ENCODE results near the gene LMTK3. TPM values are rescaled to one million over a fixed set of nuclear protein-coding genes. Genes with fewer than 3 reads are reported as not detected.
A peak's percentile ranks its signal among the peaks of the same experiment; 100 is the strongest.

LMTK3 gene
- total and polyA plus RNA-seq, 4 donors: 8.8 to 76.5 (median 38.3) TPM

DNA sequence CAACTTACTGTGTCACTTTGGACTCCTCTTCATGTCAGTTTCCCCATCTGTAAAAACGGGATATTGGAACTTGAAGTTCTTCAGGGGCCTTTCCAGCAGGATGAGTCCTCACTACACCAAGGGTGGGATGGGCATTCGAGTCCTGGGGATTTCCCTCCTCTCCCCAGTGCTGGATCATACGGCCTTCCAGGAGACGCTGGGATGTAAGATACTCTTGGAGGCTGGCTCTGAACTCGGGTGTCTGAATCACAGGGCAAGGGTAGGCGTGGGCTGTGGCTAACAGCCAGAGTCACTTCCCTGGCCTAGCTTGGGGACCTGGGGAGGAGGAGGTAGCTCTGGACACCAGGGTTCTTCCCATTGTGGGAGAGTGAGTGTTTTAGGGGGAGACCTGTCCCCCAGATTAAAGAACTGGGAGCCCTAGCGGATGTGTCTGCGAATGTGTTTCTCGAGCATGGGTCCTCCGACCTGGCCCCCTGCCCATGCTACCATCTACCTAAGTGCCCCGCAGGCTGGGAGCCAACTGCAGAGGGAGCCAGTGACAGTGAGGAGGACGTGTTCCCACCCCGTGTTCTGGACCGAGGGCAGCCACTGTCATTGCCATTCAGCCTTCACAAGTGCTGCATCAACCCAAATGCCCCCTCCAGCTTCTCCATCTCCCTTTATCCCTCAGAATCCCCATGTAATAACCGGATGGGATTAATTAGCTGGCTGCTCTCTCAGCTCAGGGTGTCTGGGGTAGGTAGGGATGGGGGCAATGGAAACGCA is 44.9 kb downstream of the LMTK3 start:
- Histone ChIP-seq H3K9me3 (ENCODE audit: control insufficient read depth, insufficient read depth, low read length) (no peaks in the 10 kb centered on the region), H3K4me1 (ENCODE audit: control insufficient read depth, insufficient read depth, low read length) (peaks cover 23% of the 10 kb centered on the region), H3K36me3 (ENCODE audit: control insufficient read depth, insufficient read depth, low read length) (peaks cover 40% of the 10 kb centered on the region), H3K27ac (ENCODE audit: low read depth, low read length) (no peak overlapping the region), H3K4me3 (ENCODE audit: low read depth, low read length) (no peak overlapping the region), H3K27me3 (ENCODE audit: control insufficient read depth, insufficient read depth, low read length) (no peaks in the 10 kb centered on the region)
- no peak for DNase-seq (ENCODE audit: low read depth in 4 of 6, low spot score in 6 of 6)
- 79% methylated on average over 13 of the region's 16 CpGs for WGBS (ENCODE audit: insufficient coverage)

DNA sequence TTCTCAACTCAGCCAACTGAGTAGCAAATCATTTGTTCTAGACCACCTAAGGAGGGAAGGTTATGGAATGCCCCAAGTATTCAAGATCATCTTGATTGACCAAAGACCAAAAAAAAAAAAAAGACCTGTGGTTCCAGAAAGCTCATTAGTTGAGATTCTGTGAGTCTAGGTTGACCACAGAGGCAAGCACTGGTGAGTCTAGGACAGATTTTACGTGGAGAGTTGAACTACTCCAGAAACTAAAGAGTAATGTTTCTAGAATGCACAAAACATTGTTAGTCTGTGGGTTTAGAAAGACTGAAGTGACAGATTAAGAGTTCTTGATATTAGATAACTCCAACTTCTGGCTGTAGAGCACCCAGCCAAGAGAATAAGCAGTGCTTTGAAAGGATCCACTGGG is 46.4 kb downstream of the LMTK3 start:
- no CpG with 5 or more reads among the region's 1 CpG for WGBS (ENCODE audit: insufficient coverage)
- H3K4me1 ChIP-seq (ENCODE audit: control insufficient read depth, insufficient read depth, low read length): peaks cover 12% of the 10 kb centered on the region
- H3K36me3 ChIP-seq (ENCODE audit: control insufficient read depth, insufficient read depth, low read length): peaks cover 29% of the 10 kb centered on the region
- no peaks in the 10 kb centered on the region for H3K9me3 ChIP-seq (ENCODE audit: control insufficient read depth, insufficient read depth, low read length)
- DNase-seq (ENCODE audit: low read depth in 4 of 6, low spot score in 6 of 6): no peak
- H3K27me3 ChIP-seq (ENCODE audit: control insufficient read depth, insufficient read depth, low read length): no peaks in the 10 kb centered on the region
- H3K27ac ChIP-seq (ENCODE audit: low read depth, low read length): no peak overlapping the region
- no peak overlapping the region for H3K4me3 ChIP-seq (ENCODE audit: low read depth, low read length)

DNA sequence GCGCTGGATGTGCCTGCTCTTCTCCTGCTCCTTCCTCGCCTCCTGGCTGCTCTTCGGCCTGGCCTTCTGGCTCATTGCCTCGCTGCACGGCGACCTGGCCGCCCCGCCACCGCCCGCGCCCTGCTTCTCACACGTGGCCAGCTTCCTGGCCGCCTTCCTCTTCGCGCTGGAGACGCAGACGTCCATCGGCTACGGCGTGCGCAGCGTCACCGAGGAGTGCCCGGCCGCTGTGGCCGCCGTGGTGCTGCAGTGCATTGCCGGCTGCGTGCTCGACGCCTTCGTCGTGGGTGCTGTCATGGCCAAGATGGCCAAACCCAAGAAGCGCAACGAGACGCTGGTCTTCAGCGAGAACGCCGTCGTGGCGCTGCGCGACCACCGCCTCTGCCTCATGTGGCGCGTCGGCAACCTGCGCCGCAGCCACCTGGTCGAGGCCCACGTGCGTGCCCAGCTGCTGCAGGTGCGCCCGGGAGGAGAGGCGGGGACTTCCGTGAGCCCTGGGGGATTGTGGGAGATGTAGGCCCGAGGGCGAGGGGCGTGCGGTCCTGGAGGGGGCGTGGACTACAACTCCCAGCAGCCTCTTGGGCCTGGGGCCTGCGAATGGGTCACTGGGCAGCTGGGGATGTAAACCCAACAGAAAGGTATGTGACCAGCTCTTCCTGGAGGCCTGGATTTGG is 49.5 kb downstream of the LMTK3 start:
- no peaks in the 10 kb centered on the region for H3K4me1 ChIP-seq (ENCODE audit: control insufficient read depth, insufficient read depth, low read length)
- H3K4me3 ChIP-seq (ENCODE audit: low read depth, low read length): no peak overlapping the region
- H3K9me3 ChIP-seq (ENCODE audit: control insufficient read depth, insufficient read depth, low read length): no peaks in the 10 kb centered on the region
- DNase-seq (ENCODE audit: low read depth in 4 of 6, low spot score in 6 of 6): peak in 1 of 6 donors; percentile 37
- peaks cover 32% of the 10 kb centered on the region for H3K36me3 ChIP-seq (ENCODE audit: control insufficient read depth, insufficient read depth, low read length)
- WGBS (ENCODE audit: insufficient coverage): 59% methylated on average over 62 of the region's 62 CpGs
- H3K27me3 ChIP-seq (ENCODE audit: control insufficient read depth, insufficient read depth, low read length): no peaks in the 10 kb centered on the region
- no peak overlapping the region for H3K27ac ChIP-seq (ENCODE audit: low read depth, low read length)

DNA sequence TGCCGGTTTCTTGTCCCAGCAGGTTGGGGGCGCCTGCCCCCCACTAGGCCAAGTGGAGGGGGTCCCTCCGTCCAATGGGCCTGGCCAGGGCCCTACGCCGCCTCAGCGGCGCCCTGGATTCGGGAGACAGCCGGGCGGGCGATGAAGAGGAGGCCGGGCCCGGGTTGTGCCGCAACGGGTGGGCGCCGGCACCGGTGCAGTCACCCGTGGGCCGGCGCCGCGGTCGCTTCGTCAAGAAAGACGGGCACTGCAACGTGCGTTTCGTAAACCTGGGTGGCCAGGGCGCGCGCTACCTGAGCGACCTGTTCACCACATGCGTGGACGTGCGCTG is 50.0 kb downstream of the LMTK3 start:
- 85% methylated on average over 36 of the region's 36 CpGs for WGBS (ENCODE audit: insufficient coverage)

DNA sequence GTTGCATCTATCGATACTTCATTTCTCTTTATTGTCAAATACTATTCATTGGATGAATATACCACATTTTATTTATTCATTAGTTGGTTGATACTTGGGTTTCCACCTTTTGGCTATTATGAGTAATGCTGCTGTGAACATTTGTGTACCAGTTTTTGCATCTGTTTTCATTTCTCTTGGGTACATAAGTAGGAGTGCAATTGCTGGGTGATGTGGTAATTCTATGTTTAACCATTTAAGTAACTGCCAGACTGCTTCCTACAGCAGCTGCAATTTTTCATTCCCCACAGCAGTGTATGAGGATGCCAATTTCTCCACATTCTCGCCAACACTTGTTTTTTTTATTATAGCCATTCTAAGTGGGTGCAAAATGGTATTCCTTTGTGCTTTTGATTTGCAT is 53.6 kb downstream of the LMTK3 start:
- Histone ChIP-seq H3K36me3 (ENCODE audit: control insufficient read depth, insufficient read depth, low read length) (peaks cover 63% of the 10 kb centered on the region), H3K9me3 (ENCODE audit: control insufficient read depth, insufficient read depth, low read length) (no peaks in the 10 kb centered on the region), H3K4me3 (ENCODE audit: low read depth, low read length) (no peak overlapping the region), H3K27ac (ENCODE audit: low read depth, low read length) (no peak overlapping the region), H3K27me3 (ENCODE audit: control insufficient read depth, insufficient read depth, low read length) (no peaks in the 10 kb centered on the region), H3K4me1 (ENCODE audit: control insufficient read depth, insufficient read depth, low read length) (no peaks in the 10 kb centered on the region)
- no CpG with 5 or more reads among the region's 2 CpGs for WGBS (ENCODE audit: insufficient coverage)
- no peak for DNase-seq (ENCODE audit: low read depth in 4 of 6, low spot score in 6 of 6)

More for the DNA sequence above, 50.0 kb downstream of the LMTK3 start:
- Histone ChIP-seq H3K36me3 (ENCODE audit: control insufficient read depth, insufficient read depth, low read length) (peaks cover 37% of the 10 kb centered on the region), H3K4me1 (ENCODE audit: control insufficient read depth, insufficient read depth, low read length) (no peaks in the 10 kb centered on the region), H3K9me3 (ENCODE audit: control insufficient read depth, insufficient read depth, low read length) (no peaks in the 10 kb centered on the region), H3K4me3 (ENCODE audit: low read depth, low read length) (no peak overlapping the region), H3K27ac (ENCODE audit: low read depth, low read length) (no peak overlapping the region), H3K27me3 (ENCODE audit: control insufficient read depth, insufficient read depth, low read length) (no peaks in the 10 kb centered on the region)
- no peak for DNase-seq (ENCODE audit: low read depth in 4 of 6, low spot score in 6 of 6)

DNA sequence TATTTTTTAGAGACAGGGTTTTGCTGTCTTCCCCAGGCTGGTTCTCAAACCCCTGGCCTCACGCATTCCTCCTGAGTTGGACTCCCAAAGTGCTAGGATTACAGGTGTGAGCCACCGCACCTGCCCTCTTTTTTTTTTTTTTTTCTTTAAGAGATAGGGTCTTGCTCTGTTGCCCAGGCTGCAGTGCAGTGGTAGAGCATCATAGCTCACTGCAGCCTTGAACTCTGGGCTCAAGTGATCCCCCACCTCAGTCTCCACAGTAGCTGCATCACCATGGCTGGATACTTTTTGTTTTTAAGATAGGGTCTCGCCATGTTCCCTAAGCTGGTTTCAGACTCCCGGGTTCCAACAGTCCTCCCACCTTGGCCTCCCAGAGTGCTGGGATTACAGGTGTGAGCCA is 54.8 kb downstream of the LMTK3 start:
- 95% methylated on average over 4 of the region's 4 CpGs for WGBS (ENCODE audit: insufficient coverage)

GRCh38 chr19:48455908-48456562 is 55.6 kb downstream of the LMTK3 start:
- WGBS (ENCODE audit: insufficient coverage): 91% methylated on average over 9 of the region's 11 CpGs
- H3K4me3 ChIP-seq (ENCODE audit: low read depth, low read length): no peak overlapping the region
- H3K27me3 ChIP-seq (ENCODE audit: control insufficient read depth, insufficient read depth, low read length): no peaks in the 10 kb centered on the region
- DNase-seq (ENCODE audit: low read depth in 4 of 6, low spot score in 6 of 6): no peak
- no peaks in the 10 kb centered on the region for H3K9me3 ChIP-seq (ENCODE audit: control insufficient read depth, insufficient read depth, low read length)
- peaks cover 7% of the 10 kb centered on the region for H3K4me1 ChIP-seq (ENCODE audit: control insufficient read depth, insufficient read depth, low read length)
- peaks cover 66% of the 10 kb centered on the region for H3K36me3 ChIP-seq (ENCODE audit: control insufficient read depth, insufficient read depth, low read length)
- no peak overlapping the region for H3K27ac ChIP-seq (ENCODE audit: low read depth, low read length)

More for the DNA sequence above, 54.8 kb downstream of the LMTK3 start:
- H3K4me1 ChIP-seq (ENCODE audit: control insufficient read depth, insufficient read depth, low read length): peaks cover 7% of the 10 kb centered on the region
- DNase-seq (ENCODE audit: low read depth in 4 of 6, low spot score in 6 of 6): no peak
- peaks cover 63% of the 10 kb centered on the region for H3K36me3 ChIP-seq (ENCODE audit: control insufficient read depth, insufficient read depth, low read length)
- H3K27ac ChIP-seq (ENCODE audit: low read depth, low read length): no peak overlapping the region
- H3K9me3 ChIP-seq (ENCODE audit: control insufficient read depth, insufficient read depth, low read length): no peaks in the 10 kb centered on the region
- no peaks in the 10 kb centered on the region for H3K27me3 ChIP-seq (ENCODE audit: control insufficient read depth, insufficient read depth, low read length)
- H3K4me3 ChIP-seq (ENCODE audit: low read depth, low read length): no peak overlapping the region

GRCh38 chr19:48455171-48455907 is 56.3 kb downstream of the LMTK3 start, which contains the start of gene KCNJ14:
KCNJ14 (plus strand) TSS chr19:48455574; CDS start chr19:48461725, 6,151 bp downstream.
- WGBS (ENCODE audit: insufficient coverage): 95% methylated on average over 13 of the region's 16 CpGs
- H3K9me3 ChIP-seq (ENCODE audit: control insufficient read depth, insufficient read depth, low read length): no peaks in the 10 kb centered on the region
- H3K36me3 ChIP-seq (ENCODE audit: control insufficient read depth, insufficient read depth, low read length): peaks cover 73% of the 10 kb centered on the region
- H3K4me1 ChIP-seq (ENCODE audit: control insufficient read depth, insufficient read depth, low read length): peaks cover 7% of the 10 kb centered on the region
- DNase-seq (ENCODE audit: low read depth in 4 of 6, low spot score in 6 of 6): no peak
- no peaks in the 10 kb centered on the region for H3K27me3 ChIP-seq (ENCODE audit: control insufficient read depth, insufficient read depth, low read length)
- no peak within 1 kb of the TSS for H3K4me3 ChIP-seq (ENCODE audit: low read depth, low read length)
- H3K27ac ChIP-seq (ENCODE audit: low read depth, low read length): no peak within 1 kb of the TSS

GRCh38 chr19:48454150-48454730 is 57.4 kb downstream of the LMTK3 start:
- WGBS (ENCODE audit: insufficient coverage): 89% methylated on average over 20 of the region's 22 CpGs
- H3K27me3 ChIP-seq (ENCODE audit: control insufficient read depth, insufficient read depth, low read length): no peaks in the 10 kb centered on the region
- peaks cover 7% of the 10 kb centered on the region for H3K4me1 ChIP-seq (ENCODE audit: control insufficient read depth, insufficient read depth, low read length)
- no peak for DNase-seq (ENCODE audit: low read depth in 4 of 6, low spot score in 6 of 6)
- no peak overlapping the region for H3K4me3 ChIP-seq (ENCODE audit: low read depth, low read length)
- H3K27ac ChIP-seq (ENCODE audit: low read depth, low read length): no peak overlapping the region
- H3K9me3 ChIP-seq (ENCODE audit: control insufficient read depth, insufficient read depth, low read length): no peaks in the 10 kb centered on the region
- peaks cover 81% of the 10 kb centered on the region for H3K36me3 ChIP-seq (ENCODE audit: control insufficient read depth, insufficient read depth, low read length)

Data from spinal cord (tissue), 10 donors.